Measurements from ENCODE around the gene TRIM62.

DNA sequence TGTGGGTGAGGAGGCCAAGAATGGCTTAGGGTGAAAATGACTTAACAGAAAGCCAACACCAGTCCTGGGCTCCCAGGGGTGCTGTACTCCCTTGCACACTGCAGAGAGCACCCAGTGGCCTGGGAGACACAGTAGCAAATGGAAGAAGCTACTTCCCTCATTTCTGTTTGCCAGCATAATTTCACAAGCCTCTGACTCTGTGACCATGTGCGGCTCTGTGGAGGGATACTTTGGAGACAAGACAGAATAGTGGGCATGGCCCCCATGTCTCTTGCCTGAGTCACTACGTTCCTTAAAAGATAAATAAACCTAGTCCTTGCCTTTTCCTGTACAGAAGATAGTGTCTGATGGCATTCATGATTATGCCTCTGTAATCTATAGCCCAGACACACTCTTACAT, 38.1 kb downstream of the TRIM62 start:
- TF ChIP-seq GLIS3 (CRISPR knock-in tag; IDR thresholded peaks at IDR 0.05), result no peak
- TF ChIP-seq BACH2 (CRISPR knock-in tag; IDR thresholded peaks at IDR 0.05; ENCODE audit: borderline replicate concordance), result no peak
- TF ChIP-seq ZNF565 (CRISPR knock-in tag; conservative IDR thresholded peaks at IDR 0.05; ENCODE audit: low read depth), result no peak
- TF ChIP-seq ZFP3 (CRISPR knock-in tag; IDR thresholded peaks at IDR 0.05), result no peak
- TF ChIP-seq TCF4 (CRISPR knock-in tag; IDR thresholded peaks at IDR 0.05; ENCODE audit: borderline replicate concordance), result no peak
- TF ChIP-seq PATZ1 (CRISPR knock-in tag; IDR thresholded peaks at IDR 0.05; ENCODE audit: borderline replicate concordance), result no peak
- no peak for TF ChIP-seq CSRNP3 (CRISPR knock-in tag; IDR thresholded peaks at IDR 0.05)
- TF ChIP-seq ZNF8 (CRISPR knock-in tag; IDR thresholded peaks at IDR 0.05), result no peak
- TF ChIP-seq CREB5 (CRISPR knock-in tag; IDR thresholded peaks at IDR 0.05; ENCODE audit: low read depth), result no peak
